H9 (cell line): ENCODE results near the gene HIBCH. TPM values are rescaled to one million over a fixed set of nuclear protein-coding genes. Genes with fewer than 3 reads are reported as not detected.

ENCODE experiments used
- DNase-seq: peaks from one replicate; pipeline ENCODE4 v3.0.0-alpha.2; 2017
- H2AFZ ChIP-seq: one replicate; pipeline ENCODE4 v1.6.1; 2013; ENCODE audit warnings: mild to moderate bottlenecking, low read length, control low read depth, moderate library complexity
- H2AK5ac ChIP-seq: 2 replicates; pipeline ENCODE4 v1.6.1; 2013; ENCODE audit warnings: low read length, control low read depth, mixed read lengths; ENCODE audit not compliant: insufficient read length
- H2BK120ac ChIP-seq: one replicate; pipeline ENCODE4 v1.6.1; 2013; ENCODE audit warnings: low read depth, mild to moderate bottlenecking, low read length, control low read depth, inconsistent platforms; ENCODE audit not compliant: poor library complexity, severe bottlenecking
- H2BK12ac ChIP-seq: 2 replicates; pipeline ENCODE4 v1.6.1; 2013; ENCODE audit warnings: low read length, control low read depth, mixed read lengths, low read depth; ENCODE audit not compliant: insufficient read length
- H2BK15ac ChIP-seq: 2 replicates; pipeline ENCODE4 v1.6.1; 2013; ENCODE audit warnings: low read depth, low read length, control low read depth
- H2BK20ac ChIP-seq: one replicate; pipeline ENCODE4 v1.6.1; 2013; ENCODE audit warnings: low read depth, mild to moderate bottlenecking, low read length, control low read depth, inconsistent platforms; ENCODE audit not compliant: poor library complexity, severe bottlenecking
- H2BK5ac ChIP-seq: 2 replicates; pipeline ENCODE4 v1.6.1; 2013; ENCODE audit warnings: low read length, control low read depth, mixed read lengths; ENCODE audit not compliant: insufficient read length
- H3K14ac ChIP-seq: 2 replicates; pipeline ENCODE4 v1.6.1; 2013; ENCODE audit warnings: low read length, control low read depth; ENCODE audit not compliant: insufficient read depth
- H3K18ac ChIP-seq: 2 replicates; pipeline ENCODE4 v1.6.1; 2013; ENCODE audit warnings: low read depth, mild to moderate bottlenecking, mixed read lengths, low read length, control low read depth; ENCODE audit not compliant: insufficient read length
- H3K23ac ChIP-seq: 2 replicates; pipeline ENCODE4 v1.6.1; 2013; ENCODE audit warnings: low read length, control low read depth, mixed read lengths, low read depth; ENCODE audit not compliant: insufficient read length
- H3K23me2 ChIP-seq: 2 replicates; pipeline ENCODE4 v1.6.1; 2013; ENCODE audit warnings: low read depth, mild to moderate bottlenecking, mixed read lengths, low read length, control low read depth; ENCODE audit not compliant: insufficient read length, poor library complexity, severe bottlenecking
- H3K27ac ChIP-seq: 2 replicates; pipeline ENCODE4 v1.5.1; 2013; ENCODE audit warnings: low read length, control low read depth, mixed read lengths, low read depth; ENCODE audit not compliant: insufficient read length
- H3K27me3 ChIP-seq: 2 replicates; pipeline ENCODE4 v1.6.1; 2013; ENCODE audit warnings: low read length, control low read depth, inconsistent platforms; ENCODE audit not compliant: insufficient read depth
- H3K4ac ChIP-seq: 2 replicates; pipeline ENCODE4 v1.6.1; 2013; ENCODE audit warnings: low read depth, mild to moderate bottlenecking, control low read depth, inconsistent platforms, low read length, moderate library complexity
- H3K4me1 ChIP-seq: 2 replicates; pipeline ENCODE4 v1.6.1; 2013; ENCODE audit warnings: low read length, control low read depth, inconsistent platforms; ENCODE audit not compliant: insufficient read depth
- H3K4me2 ChIP-seq: 2 replicates; pipeline ENCODE4 v1.6.1; 2013; ENCODE audit warnings: low read length, control low read depth, mixed read lengths; ENCODE audit not compliant: insufficient read length, insufficient read depth
- H3K56ac ChIP-seq: 2 replicates; pipeline ENCODE4 v1.6.1; 2013; ENCODE audit warnings: low read depth, mild to moderate bottlenecking, mixed read lengths, low read length, control low read depth; ENCODE audit not compliant: insufficient read length
- H3K79me1 ChIP-seq: 2 replicates; pipeline ENCODE4 v1.6.1; 2013; ENCODE audit warnings: low read depth, mild to moderate bottlenecking, moderate library complexity, low read length, control low read depth, inconsistent platforms; ENCODE audit not compliant: insufficient read depth, poor library complexity, severe bottlenecking
- H3K79me2 ChIP-seq: 2 replicates; pipeline ENCODE4 v1.6.1; 2013; ENCODE audit warnings: low read length, control low read depth, inconsistent platforms; ENCODE audit not compliant: insufficient read depth
- H3K9ac ChIP-seq: 2 replicates; pipeline ENCODE4 v1.6.1; 2013; ENCODE audit warnings: low read length, control low read depth, mixed read lengths; ENCODE audit not compliant: insufficient read length; ENCODE audit errors: extremely low read depth
- H3K9me3 ChIP-seq: one replicate; pipeline ENCODE4 v1.6.1; 2013; ENCODE audit warnings: low read depth, low read length, inconsistent platforms; ENCODE audit not compliant: control insufficient read depth
- H3T11ph ChIP-seq: one replicate; pipeline ENCODE4 v1.6.1; 2013; ENCODE audit warnings: mild to moderate bottlenecking, low read length, control low read depth, inconsistent platforms
- H4K20me1 ChIP-seq: one replicate; pipeline ENCODE4 v1.6.1; 2013; ENCODE audit not compliant: control insufficient read depth, insufficient read length, insufficient read depth
- H4K5ac ChIP-seq: 2 replicates; pipeline ENCODE4 v1.6.1; 2013; ENCODE audit warnings: low read depth, mild to moderate bottlenecking, mixed read lengths, low read length, control low read depth; ENCODE audit not compliant: insufficient read length
- H4K8ac ChIP-seq: replicated peaks from 2 replicates; pipeline ENCODE4 v1.6.1; 2013; ENCODE audit warnings: low read length, control low read depth, mixed read lengths, low read depth; ENCODE audit not compliant: insufficient read length
- H4K91ac ChIP-seq: 2 replicates; pipeline ENCODE4 v1.6.1; 2013; ENCODE audit warnings: low read depth, mild to moderate bottlenecking, moderate library complexity, mixed read lengths, low read length, control low read depth; ENCODE audit not compliant: insufficient read length
- H3K27ac Mint-ChIP-seq, 3 experiments: 2 replicates in 2 of 3; 3 replicates in 1 of 3; pipeline ENCODE4 v1.8.0; 2020 to 2021; ENCODE audit warnings: mixed read lengths in 3 of 3, mild to moderate bottlenecking in 1 of 3, moderate library complexity in 1 of 3
- H3K27me3 Mint-ChIP-seq: 2 replicates; pipeline ENCODE4 v1.8.0; 2021; ENCODE audit warnings: low read depth, mild to moderate bottlenecking, moderate library complexity, mixed read lengths
- H3K36me3 Mint-ChIP-seq, 3 experiments: 2 replicates in 2 of 3; 3 replicates in 1 of 3; pipeline ENCODE4 v1.8.0; 2020 to 2021; ENCODE audit warnings: low read depth in 3 of 3, mixed read lengths in 3 of 3; ENCODE audit not compliant: insufficient read depth in 1 of 3
- H3K4me1 Mint-ChIP-seq, 2 experiments: 2 replicates each; pipeline ENCODE4 v1.8.0; 2020; ENCODE audit warnings: mixed read lengths in 2 of 2
- H3K4me3 Mint-ChIP-seq, 2 experiments: 2 replicates in 1 of 2; 3 replicates in 1 of 2; pipeline ENCODE4 v1.8.0; 2020 to 2021; ENCODE audit warnings: mild to moderate bottlenecking in 2 of 2, mixed read lengths in 2 of 2, moderate library complexity in 1 of 2
- H3K9me3 Mint-ChIP-seq, 2 experiments: 2 replicates in 1 of 2; 3 replicates in 1 of 2; pipeline ENCODE4 v1.8.0; 2020; ENCODE audit warnings: mild to moderate bottlenecking in 2 of 2, mixed read lengths in 2 of 2, moderate library complexity in 1 of 2
- WGBS: extraction: QIAGEN DNeasy Blood & Tissue Kit; methylation state at CpG from one replicate; pipeline ENCODE4 v1.1.7; 2013; ENCODE audit warnings: missing lambda C conversion rate, low lambda C conversion rate, mixed read lengths; ENCODE audit not compliant: insufficient read length; ENCODE audit errors: extremely low coverage; 5-methylcytosine and 5-hydroxymethylcytosine counted together
- total RNA-seq: library from RNA; stranded (reverse); gene quantifications from 2 replicates; pipeline ENCODE4 v1.2.1, GENCODE V29; 2021
- TF ChIP-seq, protein P1 (sequence below): fragments of 200-600 bp; sonication (generic); conservative IDR thresholded peaks from 3 replicates; pipeline ENCODE4 v1.8.0; 2021; ENCODE audit warnings: antibody characterized with exemption, mild to moderate bottlenecking

Gene HIBCH
- total RNA-seq, 1 experiment from 2014 or later = 28.0 TPM

DNA sequence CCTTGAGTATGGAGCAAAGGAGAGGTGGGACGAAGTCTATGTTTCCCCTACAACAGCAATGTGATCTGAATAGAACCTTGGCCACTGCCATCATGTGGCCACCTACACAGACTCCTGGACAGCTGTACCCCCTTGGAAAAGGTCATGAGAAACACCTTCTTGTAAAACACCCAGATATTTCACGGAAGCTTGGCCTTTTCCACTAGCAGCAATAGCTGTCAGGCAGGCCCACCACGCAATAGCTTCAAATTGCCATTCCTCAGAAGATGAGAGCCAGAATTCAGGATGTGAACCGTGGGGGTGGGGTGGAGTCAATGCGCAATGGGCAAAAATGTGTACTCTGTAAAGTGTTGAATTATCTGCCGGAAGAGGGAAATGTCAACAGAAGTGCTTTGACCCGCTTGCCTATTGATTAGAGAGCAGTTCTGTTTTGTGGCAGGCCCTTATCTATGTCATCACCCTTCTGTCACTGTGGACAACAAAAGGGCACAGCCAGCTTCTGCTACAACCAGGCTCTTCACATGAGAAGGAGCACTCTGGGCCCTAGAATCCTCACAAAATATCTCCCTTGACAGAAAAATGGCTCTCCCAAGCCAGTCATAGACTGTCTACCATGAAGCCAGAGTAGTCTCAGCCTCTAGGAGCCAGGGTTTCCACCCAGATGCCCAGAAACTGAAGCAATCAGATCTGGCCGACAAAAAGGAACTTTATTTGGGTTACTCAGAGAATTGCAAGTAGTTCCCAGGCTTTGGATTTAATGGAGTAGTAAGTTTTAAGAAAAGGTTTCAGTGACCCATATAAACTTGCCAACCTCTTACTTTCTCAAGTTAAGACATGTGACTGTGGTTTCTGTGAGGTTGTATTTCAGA lies 33.3 kb upstream of the HIBCH start:
- H3K4me2 ChIP-seq = no peak overlapping the region
- Mint-ChIP-seq H3K27me3 (no peaks in the 10 kb centered on the region), H3K27ac (0 out of 7 replicates have a peak overlapping the region, but pooled peaks of 1 of the 3 experiments have one; percentile 14), H3K4me3 (no peak overlapping the region), H3K9me3 (no peaks in the 10 kb centered on the region), H3K4me1 (peaks cover 5 to 12% of the 10 kb centered on the region in 2 experiments), H3K36me3 (no peaks in the 10 kb centered on the region)
- no peak overlapping the region for H3K23ac ChIP-seq
- H3K18ac ChIP-seq = no peak overlapping the region
- H4K8ac ChIP-seq = no peak overlapping the region
- no peak overlapping the region for H2BK120ac ChIP-seq
- H3K79me2 ChIP-seq = no peaks in the 10 kb centered on the region
- H3K9ac ChIP-seq = no peak overlapping the region
- DNase-seq = no peak
- H2BK12ac ChIP-seq = no peak overlapping the region
- H2BK20ac ChIP-seq = no peak overlapping the region
- no peak overlapping the region for H3K56ac ChIP-seq
- TF ChIP-seq, protein P1, sequence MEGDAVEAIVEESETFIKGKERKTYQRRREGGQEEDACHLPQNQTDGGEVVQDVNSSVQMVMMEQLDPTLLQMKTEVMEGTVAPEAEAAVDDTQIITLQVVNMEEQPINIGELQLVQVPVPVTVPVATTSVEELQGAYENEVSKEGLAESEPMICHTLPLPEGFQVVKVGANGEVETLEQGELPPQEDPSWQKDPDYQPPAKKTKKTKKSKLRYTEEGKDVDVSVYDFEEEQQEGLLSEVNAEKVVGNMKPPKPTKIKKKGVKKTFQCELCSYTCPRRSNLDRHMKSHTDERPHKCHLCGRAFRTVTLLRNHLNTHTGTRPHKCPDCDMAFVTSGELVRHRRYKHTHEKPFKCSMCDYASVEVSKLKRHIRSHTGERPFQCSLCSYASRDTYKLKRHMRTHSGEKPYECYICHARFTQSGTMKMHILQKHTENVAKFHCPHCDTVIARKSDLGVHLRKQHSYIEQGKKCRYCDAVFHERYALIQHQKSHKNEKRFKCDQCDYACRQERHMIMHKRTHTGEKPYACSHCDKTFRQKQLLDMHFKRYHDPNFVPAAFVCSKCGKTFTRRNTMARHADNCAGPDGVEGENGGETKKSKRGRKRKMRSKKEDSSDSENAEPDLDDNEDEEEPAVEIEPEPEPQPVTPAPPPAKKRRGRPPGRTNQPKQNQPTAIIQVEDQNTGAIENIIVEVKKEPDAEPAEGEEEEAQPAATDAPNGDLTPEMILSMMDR = no peak
- H3K79me1 ChIP-seq = no peaks in the 10 kb centered on the region
- no peak overlapping the region for H2AFZ ChIP-seq
- no peaks in the 10 kb centered on the region for H4K20me1 ChIP-seq
- H2BK15ac ChIP-seq = no peak overlapping the region
- no peak overlapping the region for H4K5ac ChIP-seq
- H3K27ac ChIP-seq = no peak overlapping the region
- H3K4ac ChIP-seq = no peak overlapping the region
- no peaks in the 10 kb centered on the region for H3K23me2 ChIP-seq
- no CpG with 5 or more reads among the region's 8 CpGs for WGBS
- H3K4me1 ChIP-seq = no peaks in the 10 kb centered on the region
- no peak overlapping the region for H3K14ac ChIP-seq
- H3K9me3 ChIP-seq = no peaks in the 10 kb centered on the region
- H2BK5ac ChIP-seq = no peak overlapping the region
- H4K91ac ChIP-seq = no peak overlapping the region
- H3K27me3 ChIP-seq = no peaks in the 10 kb centered on the region
- no peak overlapping the region for H3T11ph ChIP-seq
- H2AK5ac ChIP-seq = no peak overlapping the region
